ENCODE data around the gene PARS2. TPM values are rescaled to one million over a fixed set of nuclear protein-coding genes. Genes with fewer than 3 reads are reported as not detected.

PARS2 gene
- total RNA-seq, 2 experiments from 2014 or later: 5.0 to 6.4 TPM

DNA sequence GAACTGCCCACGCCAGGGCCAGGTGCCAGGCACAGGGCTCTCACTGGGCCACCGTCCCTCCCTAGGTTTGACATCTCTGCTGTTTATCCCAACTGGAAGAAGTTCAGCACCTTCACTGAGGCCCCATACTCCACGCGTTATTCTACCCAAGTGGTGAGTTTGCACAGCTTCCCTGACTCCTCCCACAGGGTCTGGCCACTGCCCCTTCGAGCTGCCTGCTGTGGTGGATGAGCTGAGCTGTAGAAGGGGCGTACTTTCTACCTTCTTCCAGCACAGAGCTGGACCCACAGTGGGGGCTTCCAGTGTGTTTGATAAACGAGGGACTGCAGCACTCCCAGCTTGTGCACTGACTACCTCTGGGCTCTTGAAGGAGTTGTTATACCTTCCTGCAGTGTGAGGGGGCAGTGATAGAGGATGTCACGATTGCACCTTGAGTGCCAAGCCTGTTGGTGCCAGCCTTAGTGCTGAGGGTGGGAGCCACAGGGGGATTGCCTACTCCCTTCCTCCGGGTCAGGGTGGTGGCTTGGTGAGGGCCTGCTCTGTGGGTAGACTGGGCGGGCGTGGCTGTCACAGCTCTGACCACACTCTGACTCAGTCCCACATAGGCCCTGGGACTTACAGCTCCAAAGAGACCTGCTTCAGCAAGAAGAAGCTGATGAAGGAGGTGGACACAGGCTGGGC, 42.7 kb upstream of the PARS2 start:
- no peaks in the 10 kb centered on the region for H3K9me3 Mint-ChIP-seq (ENCODE audit: low read depth)
- peak; percentile 62 for ATAC-seq
- peak overlapping the region; percentile 83 for H3K27ac Mint-ChIP-seq
- H3K36me3 Mint-ChIP-seq: no peaks in the 10 kb centered on the region
- peak overlapping the region; percentile 14 for H3K4me3 Mint-ChIP-seq
- H3K27me3 Mint-ChIP-seq: no peaks in the 10 kb centered on the region
- CTCF ChIA-PET: interaction anchor here (0.6 to 2.9 kb wide), 14 partner anchors 9 to 754 kb away, joined by 3 to 24 read pairs (median 4); partner anchors contain the start of genes TCEANC2, TMEM59 and TTC4
- peaks cover 80% of the 10 kb centered on the region for H3K4me1 Mint-ChIP-seq
- peak; percentile 85 for DNase-seq

DNA sequence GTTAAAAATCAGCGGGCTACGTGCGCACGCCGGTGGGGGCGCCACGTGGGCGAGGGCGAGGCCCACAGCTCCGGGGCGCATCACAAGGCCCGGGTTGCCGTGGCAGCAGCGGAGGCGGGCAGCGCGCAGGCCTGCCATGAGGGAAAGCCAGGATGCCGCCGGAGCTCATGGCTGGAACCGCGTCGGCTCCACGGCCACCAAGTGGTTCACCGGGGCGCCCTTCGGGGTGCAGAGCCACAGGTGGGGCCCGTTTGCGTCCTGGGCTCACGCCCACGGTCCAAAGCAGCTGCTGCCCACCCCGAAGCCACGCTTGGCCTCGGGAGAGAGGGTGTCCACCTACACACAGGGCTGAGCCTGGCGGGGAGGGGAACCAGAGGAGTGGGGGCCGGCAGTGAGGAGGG, 41.7 kb upstream of the PARS2 start:
- Mint-ChIP-seq H3K4me1 (peaks cover 83% of the 10 kb centered on the region), H3K27me3 (no peaks in the 10 kb centered on the region), H3K36me3 (no peaks in the 10 kb centered on the region), H3K4me3 (no peak overlapping the region), H3K9me3 (ENCODE audit: low read depth) (no peaks in the 10 kb centered on the region), H3K27ac (no peak overlapping the region)
- ATAC-seq (no peak), DNase-seq (peak; percentile 31)
- CTCF ChIA-PET: interaction anchor here (2.4 to 2.9 kb wide), 2 partner anchors 41 to 133 kb away, joined by 7 to 24 read pairs; no protein-coding TSS in a partner anchor

DNA sequence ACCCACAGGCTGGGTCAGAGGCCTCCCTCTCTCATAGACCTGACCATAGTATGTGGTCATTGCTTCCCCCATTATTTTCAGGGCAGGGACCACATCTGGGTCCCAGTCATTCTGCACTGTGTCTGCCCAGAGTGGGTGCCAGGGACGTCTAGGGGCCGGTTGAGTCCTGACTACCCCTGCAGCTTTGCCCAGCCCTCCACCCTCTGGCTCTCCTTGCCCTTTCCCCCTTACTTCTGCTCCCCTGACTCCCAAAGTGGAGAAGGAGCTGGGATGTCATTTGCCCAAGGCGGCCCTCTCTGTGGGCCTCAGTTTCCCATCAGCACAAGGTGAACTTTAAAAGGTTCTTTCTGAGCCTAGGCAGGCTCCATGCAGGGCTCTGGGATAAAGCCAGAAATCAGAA, 41.1 kb upstream of the PARS2 start:
- H3K4me1 Mint-ChIP-seq: peaks cover 79% of the 10 kb centered on the region
- H3K4me3 Mint-ChIP-seq: no peak overlapping the region
- H3K36me3 Mint-ChIP-seq: no peaks in the 10 kb centered on the region
- ATAC-seq (no peak), DNase-seq (peak; percentile 35)
- CTCF ChIA-PET: interaction anchor here (1.0 to 2.9 kb wide), 4 partner anchors 10 to 306 kb away, joined by 3 to 24 read pairs (median 6); no protein-coding TSS in a partner anchor
- peak overlapping the region; percentile 84 for H3K27ac Mint-ChIP-seq
- H3K27me3 Mint-ChIP-seq: no peaks in the 10 kb centered on the region
- H3K9me3 Mint-ChIP-seq (ENCODE audit: low read depth): no peaks in the 10 kb centered on the region

DNA sequence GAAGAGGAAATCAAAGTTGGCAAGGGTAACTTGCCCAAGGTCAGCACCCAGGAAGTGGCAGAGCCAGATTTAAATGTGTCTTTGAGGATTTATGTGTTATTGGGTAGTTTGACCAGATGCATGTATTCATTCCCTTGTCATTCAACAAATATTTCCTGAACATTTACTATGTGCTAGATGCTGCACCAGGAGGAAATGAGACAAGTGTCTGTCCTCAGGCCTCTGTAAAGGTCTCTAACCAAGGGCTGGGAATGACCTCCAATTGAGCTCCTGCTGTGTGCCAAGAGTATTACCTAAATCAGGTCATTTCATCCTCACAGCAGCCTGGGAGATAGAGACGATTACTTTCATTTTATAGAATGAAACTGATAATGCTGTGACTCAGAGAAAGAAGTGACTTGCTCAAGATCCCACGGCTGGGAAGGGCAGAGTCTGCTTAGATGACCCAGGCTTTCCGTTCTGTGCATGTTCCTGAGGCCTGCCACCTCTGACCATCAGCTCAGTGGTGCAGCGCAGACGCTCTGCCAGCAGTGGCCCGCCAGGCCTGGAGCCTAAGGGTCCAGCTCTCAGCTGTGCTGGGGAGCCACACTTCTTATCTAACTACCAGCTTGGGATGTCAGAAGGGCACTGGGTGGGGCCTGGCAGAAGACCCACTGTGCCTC, 40.3 kb upstream of the PARS2 start:
- CTCF ChIA-PET: interaction anchor here (0.7 to 2.4 kb wide), 7 partner anchors 9 to 305 kb away, joined by 3 to 7 read pairs (median 3); no protein-coding TSS in a partner anchor
- Mint-ChIP-seq H3K27me3 (no peaks in the 10 kb centered on the region), H3K36me3 (no peaks in the 10 kb centered on the region), H3K4me1 (peaks cover 77% of the 10 kb centered on the region), H3K9me3 (ENCODE audit: low read depth) (no peaks in the 10 kb centered on the region), H3K27ac (peak overlapping the region; percentile 84), H3K4me3 (no peak overlapping the region)
- DNase-seq: peak; percentile 64
- peak; percentile 28 for ATAC-seq

DNA sequence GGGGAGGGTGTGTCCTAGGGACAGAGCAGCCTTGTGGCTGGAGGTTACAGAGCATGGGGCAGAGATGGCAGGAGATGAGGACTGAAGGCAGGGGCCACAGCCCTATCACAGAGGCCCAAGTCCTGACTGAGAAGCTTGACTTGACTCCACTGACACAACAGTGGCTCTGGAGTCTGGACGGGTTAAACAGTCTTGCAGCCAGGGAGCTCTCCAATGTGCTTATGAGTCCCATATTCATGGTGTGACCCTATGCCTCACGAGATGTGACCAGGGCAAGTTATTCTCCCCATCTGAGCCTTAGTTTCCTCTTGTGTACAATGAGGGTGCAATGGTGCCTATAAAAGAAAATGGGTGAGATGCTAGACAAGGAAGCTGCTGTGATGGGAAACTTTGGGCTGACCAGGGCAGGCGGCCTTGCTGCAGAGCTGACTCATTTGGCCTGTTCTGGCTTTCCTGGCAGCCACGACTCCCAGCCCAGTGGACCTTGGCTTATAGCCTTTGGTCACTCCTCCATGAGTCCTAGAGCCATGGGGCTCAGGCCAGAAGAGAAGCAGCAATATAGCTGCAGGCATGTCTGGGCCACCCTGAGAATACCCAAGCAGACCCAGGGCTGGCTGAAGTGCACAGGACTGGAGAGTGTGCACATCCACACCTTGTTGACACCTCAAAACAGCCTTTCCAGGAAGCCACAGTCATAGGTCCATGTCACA, 39.6 kb upstream of the PARS2 start:
- no peaks in the 10 kb centered on the region for H3K27me3 Mint-ChIP-seq
- H3K4me3 Mint-ChIP-seq: no peak overlapping the region
- H3K9me3 Mint-ChIP-seq (ENCODE audit: low read depth): no peaks in the 10 kb centered on the region
- no peaks in the 10 kb centered on the region for H3K36me3 Mint-ChIP-seq
- ATAC-seq (no peak), DNase-seq (peak; percentile 54)
- peaks cover 77% of the 10 kb centered on the region for H3K4me1 Mint-ChIP-seq
- CTCF ChIA-PET: interaction anchor here (0.8 to 2.4 kb wide), 5 partner anchors 10 to 132 kb away, joined by 3 to 7 read pairs (median 3); no protein-coding TSS in a partner anchor
- peak overlapping the region; percentile 84 for H3K27ac Mint-ChIP-seq

GRCh38 chr1:54800899-54801759, 36.8 kb upstream of the PARS2 start, which contains the start of gene TTC22:
TSS of gene TTC22 (minus strand) at chr1:54801323. CDS start at chr1:54801163, 160 bp downstream.
- ATAC-seq: peak; percentile 80
- H3K36me3 Mint-ChIP-seq: peaks cover 10% of the 10 kb centered on the region
- H3K27ac Mint-ChIP-seq: peak within 1 kb of the TSS; percentile 97
- DNase-seq: peak; percentile 91
- no peaks in the 10 kb centered on the region for H3K27me3 Mint-ChIP-seq
- H3K4me1 Mint-ChIP-seq: peaks cover 70% of the 10 kb centered on the region
- CTCF ChIA-PET: interaction anchor here (0.6 to 4.2 kb wide), 34 partner anchors 9 to 1580 kb away, joined by 3 to 37 read pairs (median 4); partner anchors contain the start of genes DHCR24, PARS2 and TTC4
- H3K9me3 Mint-ChIP-seq (ENCODE audit: low read depth): no peaks in the 10 kb centered on the region
- H3K4me3 Mint-ChIP-seq: peak within 1 kb of the TSS; percentile 84

- Mint-ChIP-seq H3K27me3 (no peaks in the 10 kb centered on the region), H3K27ac (peak overlapping the region; percentile 97), H3K4me1 (peaks cover 73% of the 10 kb centered on the region), H3K4me3 (peak overlapping the region; percentile 84), H3K36me3 (peaks cover 10% of the 10 kb centered on the region), H3K9me3 (ENCODE audit: low read depth) (no peaks in the 10 kb centered on the region)
- CTCF ChIA-PET: interaction anchor here (0.7 to 4.2 kb wide), 25 partner anchors 9 to 1579 kb away, joined by 3 to 37 read pairs (median 4); partner anchors contain the start of genes DHCR24, PARS2 and TTC4
- ATAC-seq (no peak), DNase-seq (peak; percentile 40)
Measured at GRCh38 chr1:54800041-54800898, 35.9 kb upstream of the PARS2 start.

GRCh38 chr1:54798769-54799641, 34.7 kb upstream of the PARS2 start:
- peak; percentile 71 for DNase-seq

DNA sequence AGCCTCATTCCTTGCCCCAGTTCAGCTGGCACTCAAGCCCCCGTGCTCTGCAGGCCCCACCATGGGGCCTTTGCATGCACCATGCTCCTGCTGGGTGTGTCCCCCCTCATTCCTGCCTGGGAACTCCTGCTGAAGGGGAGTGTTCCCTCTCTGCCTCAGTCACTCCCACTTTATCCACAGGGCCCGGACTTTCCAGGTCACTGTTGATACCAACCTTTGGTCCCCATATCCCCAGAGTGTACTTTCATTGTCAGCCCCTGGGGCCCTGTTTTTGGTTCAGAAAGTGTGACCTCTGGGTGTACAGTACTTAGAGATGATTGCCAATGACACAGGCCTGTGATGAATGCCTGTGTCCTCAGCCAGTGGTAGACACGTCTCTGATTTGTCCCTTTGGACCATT, 33.9 kb upstream of the PARS2 start:
- H3K4me1 Mint-ChIP-seq: peaks cover 66% of the 10 kb centered on the region
- no peaks in the 10 kb centered on the region for H3K9me3 Mint-ChIP-seq (ENCODE audit: low read depth)
- ATAC-seq: no peak
- peaks cover 10% of the 10 kb centered on the region for H3K36me3 Mint-ChIP-seq
- H3K27me3 Mint-ChIP-seq: no peaks in the 10 kb centered on the region
- CTCF ChIA-PET: interaction anchor here (1.1 to 4.2 kb wide), 3 partner anchors 9 to 125 kb away, joined by 4 to 37 read pairs (median 10); no protein-coding TSS in a partner anchor
- peak overlapping the region; percentile 84 for H3K4me3 Mint-ChIP-seq
- peak overlapping the region; percentile 97 for H3K27ac Mint-ChIP-seq
- no peak for DNase-seq

More at GRCh38 chr1:54798769-54799641, 34.7 kb upstream of the PARS2 start:
- Mint-ChIP-seq H3K9me3 (ENCODE audit: low read depth) (no peaks in the 10 kb centered on the region), H3K4me1 (peaks cover 73% of the 10 kb centered on the region), H3K27me3 (no peaks in the 10 kb centered on the region), H3K27ac (peak overlapping the region; percentile 97), H3K4me3 (peak overlapping the region; percentile 84), H3K36me3 (peaks cover 10% of the 10 kb centered on the region)
- CTCF ChIA-PET: interaction anchor here (0.6 to 4.2 kb wide), 9 partner anchors 7 to 299 kb away, joined by 3 to 37 read pairs (median 10); no protein-coding TSS in a partner anchor
- peak; percentile 56 for ATAC-seq

DNA sequence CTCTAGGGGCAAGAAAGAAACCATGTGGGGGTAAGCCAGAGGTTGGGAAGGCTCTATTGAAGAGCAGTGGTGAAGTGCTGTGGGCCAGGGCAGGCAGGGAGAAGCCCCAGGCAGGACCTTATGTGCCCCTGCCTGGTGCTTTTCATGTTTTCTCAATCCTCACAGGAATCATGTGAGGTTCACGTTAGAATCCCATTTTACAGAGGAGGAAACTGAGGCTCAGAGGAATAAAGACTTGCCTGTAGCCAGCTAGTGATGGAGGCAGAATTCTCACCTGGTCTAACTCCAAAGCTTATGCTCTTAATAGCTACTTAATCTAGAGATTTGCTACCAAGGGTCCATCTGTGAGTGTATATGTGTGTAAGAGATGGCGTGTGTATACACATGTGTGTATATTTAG, 32.6 kb upstream of the PARS2 start:
- no peaks in the 10 kb centered on the region for H3K27me3 Mint-ChIP-seq
- H3K36me3 Mint-ChIP-seq: peaks cover 16% of the 10 kb centered on the region
- no peak for ATAC-seq
- H3K4me1 Mint-ChIP-seq: peaks cover 61% of the 10 kb centered on the region
- no peak overlapping the region for H3K27ac Mint-ChIP-seq
- no peak overlapping the region for H3K4me3 Mint-ChIP-seq
- DNase-seq: no peak
- CTCF ChIA-PET: interaction anchor here (0.7 kb wide), 1 partner anchor 27 kb away, joined by 3 read pairs; no protein-coding TSS in a partner anchor
- H3K9me3 Mint-ChIP-seq (ENCODE audit: low read depth): no peaks in the 10 kb centered on the region
